ENCODE measurements around the gene USH1C. TPM values are rescaled to one million over a fixed set of nuclear protein-coding genes. Genes with fewer than 3 reads are reported as not detected.

USH1C gene
- total RNA-seq, 1 experiment from 2014 or later: 1.0 TPM

GRCh38 chr11:17477084-17477333 is 67.2 kb downstream of the USH1C start:
- no peak overlapping the region for H2BK20ac ChIP-seq (ENCODE audit: low read depth, low read length, poor library complexity, severe bottlenecking)
- H4K5ac ChIP-seq (ENCODE audit: insufficient read length, low read depth, low read length): no peak overlapping the region
- H2BK5ac ChIP-seq (ENCODE audit: insufficient read length, low read length): no peak overlapping the region
- Mint-ChIP-seq H3K27ac (no peak overlapping the region), H3K27me3 (ENCODE audit: low read depth) (peaks cover 77% of the 10 kb centered on the region), H3K9me3 (no peaks in the 10 kb centered on the region), H3K4me3 (peak overlapping the region; percentile 61 to 82), H3K36me3 (ENCODE audit: insufficient read depth in 1 of 3, low read depth in 3 of 3) (no peaks in the 10 kb centered on the region; a peak in 1 of 7 replicates), H3K4me1 (peaks cover 34 to 48% of the 10 kb centered on the region in 2 experiments)
- H3K4me2 ChIP-seq (ENCODE audit: insufficient read depth, insufficient read length, low read length): peak overlapping the region; percentile 86
- no peaks in the 10 kb centered on the region for H3K9me3 ChIP-seq (ENCODE audit: control insufficient read depth, low read depth, low read length)
- H2BK12ac ChIP-seq (ENCODE audit: insufficient read length, low read depth, low read length): no peak overlapping the region
- H2AK5ac ChIP-seq (ENCODE audit: insufficient read length, low read length): no peak overlapping the region
- H3K4ac ChIP-seq (ENCODE audit: low read depth, low read length): no peak overlapping the region
- no CpG with 5 or more reads among the region's 9 CpGs for WGBS (ENCODE audit: extremely low coverage, insufficient read length, low lambda C conversion rate)
- TF ChIP-seq CTCF (conservative IDR thresholded peaks at IDR 0.05): no peak
- no peak overlapping the region for H2BK120ac ChIP-seq (ENCODE audit: low read depth, low read length, poor library complexity, severe bottlenecking)
- no peak overlapping the region for H2AFZ ChIP-seq (ENCODE audit: low read length)
- no peak overlapping the region for H3K9ac ChIP-seq (ENCODE audit: extremely low read depth, insufficient read length, low read length)
- peaks cover 33% of the 10 kb centered on the region; the same call in 1 of the 2 replicates for H3K27me3 ChIP-seq (ENCODE audit: insufficient read depth, low read length)
- peaks cover 2% of the 10 kb centered on the region for H4K20me1 ChIP-seq (ENCODE audit: control insufficient read depth, insufficient read depth, insufficient read length)
- H3T11ph ChIP-seq (ENCODE audit: low read length): no peak overlapping the region
- H3K79me1 ChIP-seq (ENCODE audit: insufficient read depth, low read depth, low read length, poor library complexity, severe bottlenecking): no peaks in the 10 kb centered on the region
- no peak for DNase-seq
- no peak overlapping the region for H4K91ac ChIP-seq (ENCODE audit: insufficient read length, low read depth, low read length)
- no peak overlapping the region for H4K8ac ChIP-seq (replicated peaks; ENCODE audit: insufficient read length, low read depth, low read length)
- peaks cover 11% of the 10 kb centered on the region for H3K23me2 ChIP-seq (ENCODE audit: insufficient read length, low read depth, low read length, poor library complexity, severe bottlenecking)
- no peak overlapping the region for H3K14ac ChIP-seq (ENCODE audit: insufficient read depth, low read length)
- H3K18ac ChIP-seq (ENCODE audit: insufficient read length, low read depth, low read length): no peak overlapping the region
- no peaks in the 10 kb centered on the region for H3K79me2 ChIP-seq (ENCODE audit: insufficient read depth, low read length)
- no peak overlapping the region for H2BK15ac ChIP-seq (ENCODE audit: low read depth, low read length)
- no peak overlapping the region for H3K27ac ChIP-seq (ENCODE audit: insufficient read length, low read depth, low read length)
- no peak overlapping the region for H3K23ac ChIP-seq (ENCODE audit: insufficient read length, low read depth, low read length)
- no peaks in the 10 kb centered on the region; the same call in 1 of the 2 replicates for H3K4me1 ChIP-seq (ENCODE audit: insufficient read depth, low read length)
- no peak overlapping the region for H3K56ac ChIP-seq (ENCODE audit: insufficient read length, low read depth, low read length)
